ENCODE results near the gene MATR3. TPM values are rescaled to one million over a fixed set of nuclear protein-coding genes. Genes with fewer than 3 reads are reported as not detected.

The MATR3 gene
- total RNA-seq, 1 donor from 2014 or later, result 250 TPM

DNA sequence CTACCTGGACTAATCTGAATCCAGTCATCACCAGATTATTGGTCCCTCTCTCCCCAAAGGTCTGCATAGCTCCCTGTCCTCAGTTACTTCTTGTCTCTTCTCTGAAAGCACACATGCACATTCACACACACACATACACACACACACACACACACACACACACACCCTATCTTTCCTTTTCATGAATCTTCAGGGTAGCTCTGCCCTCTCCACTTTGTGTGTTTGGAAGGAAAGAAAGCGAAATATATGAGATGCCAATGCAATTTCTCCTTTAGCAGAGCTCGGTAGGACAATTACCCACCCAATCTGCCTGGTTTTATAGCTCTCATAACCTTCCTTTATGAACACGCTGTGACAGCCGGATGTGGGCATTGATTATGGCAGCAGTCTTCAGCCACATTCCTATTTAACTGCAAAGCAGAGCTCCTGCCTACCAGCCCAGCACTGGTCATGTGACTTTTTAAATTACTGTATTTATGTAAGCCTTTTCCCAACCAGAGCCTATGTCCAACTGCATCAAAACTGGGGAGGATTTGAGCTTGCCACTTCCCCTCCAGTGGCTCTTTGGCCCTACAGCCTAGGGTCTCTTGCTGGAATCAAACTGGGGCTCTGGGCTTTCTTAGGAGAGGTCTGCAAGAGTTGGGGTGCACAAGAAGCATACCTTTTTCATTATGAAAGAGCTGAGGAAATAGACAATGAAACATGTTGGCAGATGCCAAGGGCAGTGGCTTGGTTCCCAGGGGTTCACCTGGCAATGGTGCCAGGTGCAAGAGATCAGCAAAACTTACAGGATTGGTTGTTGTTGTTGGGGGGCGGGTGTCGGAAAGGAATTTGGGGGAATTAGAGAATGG is 20.8 kb upstream of the MATR3 start:
- no peak for DNase-seq (ENCODE audit: low spot score)

DNA sequence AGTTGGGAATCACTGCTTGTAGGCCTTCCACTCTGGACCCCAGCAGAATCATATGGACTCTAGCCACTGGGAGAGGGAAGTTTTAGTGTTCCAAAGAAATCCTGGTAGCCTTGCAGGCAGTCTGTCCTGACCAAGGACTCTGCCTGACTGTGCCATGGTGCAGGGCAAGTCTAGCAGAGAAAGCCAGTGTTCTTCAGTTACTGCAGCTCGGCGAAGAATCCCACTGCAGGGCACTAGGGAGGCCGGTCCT is 20.3 kb upstream of the MATR3 start:
- no peak for DNase-seq (ENCODE audit: low spot score)

- DNase-seq (ENCODE audit: low spot score), result peak; percentile 80
These were observed 19.8 kb upstream of the MATR3 start for GRCh38 chr5:139273572-139274289.

DNA sequence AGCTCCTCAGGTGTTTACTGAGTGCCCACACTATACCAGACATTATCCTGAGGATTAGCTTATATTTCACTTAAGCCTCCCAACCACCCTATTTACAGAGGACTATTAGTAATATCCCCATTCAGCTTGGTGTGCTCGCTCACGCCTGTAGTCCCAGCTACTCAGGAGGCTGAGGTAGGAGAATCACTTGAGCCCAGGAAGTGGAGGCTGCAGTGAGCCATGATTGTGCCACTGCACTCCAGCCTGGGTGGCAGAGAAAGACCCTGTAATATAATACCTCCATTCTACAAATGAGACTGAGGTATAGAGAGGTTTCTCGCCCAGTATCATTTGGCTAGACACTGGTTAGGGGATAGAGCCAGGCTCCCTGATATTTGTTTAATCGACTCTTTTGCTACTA is 18.0 kb upstream of the MATR3 start:
- no peak for DNase-seq (ENCODE audit: low spot score)

GRCh38 chr5:139275956-139276355 is 17.6 kb upstream of the MATR3 start:
- DNase-seq (ENCODE audit: low spot score), result no peak

DNA sequence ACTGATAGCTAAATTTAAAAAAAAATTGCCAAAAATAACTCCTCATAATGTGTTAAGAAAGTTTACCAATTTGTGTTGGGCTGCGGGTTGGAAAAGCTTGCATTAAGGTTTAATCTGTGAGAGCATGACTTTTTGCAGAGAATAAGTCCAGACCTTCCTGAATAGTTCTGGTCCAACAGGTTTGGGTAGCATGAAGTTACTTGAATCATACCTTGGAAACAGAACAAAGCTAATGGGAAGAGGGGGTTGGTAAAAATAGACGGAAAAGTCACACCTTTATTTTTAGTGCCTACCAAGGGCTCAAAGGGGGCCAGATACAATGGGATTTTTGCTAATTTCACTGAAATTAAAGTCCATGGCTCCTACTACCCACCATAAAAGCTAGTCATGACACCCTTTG is 17.1 kb upstream of the MATR3 start:
- peak; percentile 56 for DNase-seq (ENCODE audit: low spot score)

- DNase-seq (ENCODE audit: low spot score), result no peak
These were observed 16.4 kb upstream of the MATR3 start for GRCh38 chr5:139277171-139277570.

- no peak for DNase-seq (ENCODE audit: low spot score)
These were observed 14.8 kb upstream of the MATR3 start for GRCh38 chr5:139278540-139279274.

DNA sequence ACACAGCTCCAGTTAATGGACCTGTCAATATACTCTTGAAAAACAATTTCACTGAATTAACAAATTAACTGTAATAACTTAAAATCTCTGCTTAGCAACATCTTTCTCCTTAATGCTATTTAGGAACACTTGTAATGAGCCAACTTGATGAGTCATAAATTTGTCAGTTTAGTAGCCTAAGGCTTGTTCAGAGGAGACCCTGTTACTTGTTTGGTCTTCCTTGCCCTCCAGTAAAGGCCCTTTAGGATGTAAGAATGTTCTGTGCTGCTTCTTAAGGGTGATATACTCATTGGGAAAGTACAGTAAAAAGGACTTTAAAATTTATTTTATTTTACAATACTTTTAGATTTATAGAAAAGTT is 11.4 kb upstream of the MATR3 start:
- no peak for DNase-seq (ENCODE audit: low spot score)

DNA sequence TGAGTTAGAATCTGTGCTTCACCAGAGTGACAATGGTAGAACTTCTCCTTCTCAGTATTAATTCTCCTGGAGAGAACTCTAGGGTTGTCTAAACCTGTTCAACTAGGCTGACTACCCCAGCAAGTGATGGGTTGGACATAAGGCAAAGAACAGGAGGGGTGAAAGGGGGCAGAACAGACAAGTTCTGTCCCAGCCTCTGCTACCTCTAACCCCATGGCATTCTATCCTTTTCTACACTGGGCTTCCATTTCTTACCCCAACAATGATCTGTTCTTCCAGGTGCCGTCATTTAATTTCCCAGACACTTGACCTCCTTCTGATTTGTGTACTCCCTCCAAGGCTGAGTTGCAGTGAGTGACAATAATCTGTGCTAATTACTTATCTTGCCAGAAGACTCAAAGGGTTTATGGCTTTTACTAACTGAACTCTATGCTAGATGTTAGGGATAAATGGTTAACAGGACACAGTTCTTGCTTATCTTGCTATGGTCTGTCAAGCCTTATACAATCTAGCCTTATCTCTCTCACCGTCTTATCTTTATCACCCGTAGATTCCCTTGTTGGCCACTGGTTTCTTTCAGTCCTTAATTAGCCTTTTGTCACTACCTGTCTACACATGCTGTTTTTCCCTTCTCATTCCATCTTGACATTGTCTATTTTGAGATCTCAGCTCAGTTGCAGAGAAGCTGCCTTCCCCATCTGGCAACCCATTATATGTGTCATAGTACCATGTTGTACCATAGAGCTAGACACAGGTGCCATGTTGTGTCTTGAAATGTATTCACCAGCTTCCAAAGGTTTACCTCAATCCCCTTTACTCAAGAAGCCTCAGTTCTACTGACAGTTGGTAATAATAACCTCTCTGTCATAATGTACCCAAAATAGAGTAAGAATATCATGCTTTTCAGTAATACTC is 10.0 kb upstream of the MATR3 start:
- no peak for DNase-seq (ENCODE audit: low spot score)

- no peak for DNase-seq (ENCODE audit: low spot score)
These were observed 9.2 kb upstream of the MATR3 start for GRCh38 chr5:139284295-139284694.

- DNase-seq (ENCODE audit: low spot score), result no peak
These were observed 7.7 kb upstream of the MATR3 start for GRCh38 chr5:139285651-139286392.

- no peak for DNase-seq (ENCODE audit: low spot score)
These were observed 5.5 kb upstream of the MATR3 start for GRCh38 chr5:139287890-139288635.

DNA sequence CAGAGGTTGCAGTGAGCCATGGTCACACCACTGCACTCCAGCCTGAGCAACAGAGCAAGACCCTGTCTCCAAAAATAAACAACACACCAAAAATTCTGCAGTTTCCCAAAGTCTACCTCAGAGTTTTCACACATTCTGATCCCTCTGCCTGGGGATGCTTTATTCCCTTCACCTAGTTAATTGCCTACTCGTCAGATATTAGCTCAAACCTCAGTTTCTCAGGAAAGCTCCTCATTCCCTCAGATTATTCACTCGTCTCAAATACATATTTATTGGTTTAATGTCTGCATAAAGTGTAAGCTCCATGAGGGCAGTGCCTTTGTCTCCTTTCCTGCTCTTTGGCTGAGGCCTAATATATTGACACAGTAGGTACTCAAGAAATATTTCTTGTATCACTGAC is 2.5 kb upstream of the MATR3 start:
- DNase-seq (ENCODE audit: low spot score), result no peak

- DNase-seq (ENCODE audit: low spot score), result no peak
These were observed 386 bp upstream of the MATR3 start for GRCh38 chr5:139293202-139293506.

DNA sequence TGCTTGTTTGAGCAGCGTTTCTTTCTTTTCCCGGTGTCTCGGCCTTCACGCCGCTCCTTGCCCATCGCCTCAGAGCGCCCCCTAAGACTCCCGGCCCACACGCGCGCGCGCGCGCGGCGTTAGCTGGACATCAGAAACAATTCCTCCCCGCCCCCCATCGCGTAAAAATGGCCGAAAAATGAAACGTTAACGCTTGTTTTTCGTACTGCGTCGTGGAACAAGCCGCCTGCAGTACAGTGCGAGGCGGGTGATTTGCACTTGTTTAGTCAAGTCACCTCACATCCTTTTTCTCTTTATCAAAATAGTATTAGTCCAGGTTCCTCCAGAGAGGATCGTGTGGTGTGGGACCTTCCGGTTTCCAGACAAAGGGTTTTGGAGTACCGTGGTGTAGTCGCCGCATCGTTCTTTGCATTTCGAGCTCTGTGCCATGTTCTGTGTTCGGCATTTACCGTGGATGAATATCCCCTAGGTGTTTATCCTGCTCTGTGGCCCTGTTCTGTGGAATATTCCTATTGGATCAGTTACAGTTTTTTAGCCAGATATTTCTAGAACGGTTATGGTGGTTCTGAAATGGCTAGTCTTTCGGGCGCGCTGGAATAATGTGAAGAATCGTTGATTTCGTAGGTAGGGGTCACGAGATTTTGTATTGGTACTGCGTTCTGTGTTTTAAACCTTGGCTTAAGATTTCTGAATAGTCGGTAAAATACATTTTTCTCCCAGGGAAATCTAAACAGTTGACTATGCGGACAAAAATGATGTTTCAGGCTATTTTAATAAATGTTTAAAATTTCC is 1.0 kb downstream of the MATR3 start:
- DNase-seq (ENCODE audit: low spot score), result peak; percentile 88

DNA sequence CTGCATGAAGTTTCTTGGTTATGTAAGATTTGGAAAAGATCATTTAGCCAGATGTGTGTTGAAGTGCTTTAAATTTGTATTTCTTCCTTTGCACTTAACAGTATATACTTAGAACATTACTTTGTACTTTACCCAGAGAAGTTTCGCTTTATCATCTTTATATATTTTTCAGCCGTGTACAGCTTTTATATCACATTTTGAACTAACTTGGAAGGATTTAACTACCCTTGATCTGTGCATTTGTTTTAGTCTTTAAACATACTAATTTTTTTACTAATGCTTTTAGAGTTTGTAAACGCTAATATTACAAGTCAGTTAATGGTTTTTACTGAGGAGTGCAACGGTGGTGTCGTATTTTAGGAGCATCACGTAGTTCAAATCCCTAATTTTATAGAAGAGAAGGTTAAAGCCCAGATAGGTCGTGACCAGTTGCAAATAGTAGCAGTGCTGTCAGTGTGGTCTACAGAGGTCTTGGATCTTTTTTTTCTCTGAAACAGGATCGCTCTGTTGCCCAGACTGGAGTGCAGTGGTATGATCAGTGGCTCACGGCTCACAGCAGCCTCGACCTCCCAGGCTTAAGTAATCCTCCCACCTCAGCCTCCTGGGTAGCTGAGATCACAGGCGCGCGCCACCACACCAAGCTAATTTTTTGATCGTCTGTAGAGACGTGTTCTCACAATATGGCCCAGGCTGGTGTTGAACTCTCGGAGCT is 2.0 kb downstream of the MATR3 start:
- DNase-seq (ENCODE audit: low spot score), result no peak

- DNase-seq (ENCODE audit: low spot score), result no peak
These were observed 2.7 kb downstream of the MATR3 start for GRCh38 chr5:139296198-139296597.

DNA sequence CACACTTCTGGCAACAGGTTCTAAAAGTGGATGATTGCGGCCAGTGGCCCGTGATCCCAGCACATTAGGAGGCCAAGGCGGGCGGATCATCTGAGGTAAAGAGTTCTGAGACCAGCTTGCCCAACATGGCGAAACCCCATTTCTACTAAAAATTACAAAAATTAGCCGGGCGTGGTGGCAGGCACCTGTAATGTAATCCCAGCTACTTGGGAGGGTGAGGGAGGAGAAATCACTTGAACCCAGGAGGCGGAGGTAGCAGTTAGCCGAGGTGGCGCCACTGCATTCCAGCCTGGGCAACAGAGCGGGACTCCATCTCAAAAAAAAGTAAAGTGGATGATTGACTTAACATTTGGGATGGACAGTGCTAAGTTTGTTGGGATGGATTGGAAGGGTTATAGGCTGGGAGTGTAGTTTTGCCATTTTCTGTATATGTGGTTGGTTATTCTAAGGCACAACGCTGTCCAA is 3.4 kb downstream of the MATR3 start:
- DNase-seq (ENCODE audit: low spot score), result no peak

All from umbilical cord (tissue), 2 donors.